ENCODE data around the gene NDUFS4.
"Not testable (repeated sequence)": the region's sequence is repeated elsewhere in the genome, so short reads cannot be mapped to it uniquely, and the experiment has no call there.

The NDUFS4 gene

DNA sequence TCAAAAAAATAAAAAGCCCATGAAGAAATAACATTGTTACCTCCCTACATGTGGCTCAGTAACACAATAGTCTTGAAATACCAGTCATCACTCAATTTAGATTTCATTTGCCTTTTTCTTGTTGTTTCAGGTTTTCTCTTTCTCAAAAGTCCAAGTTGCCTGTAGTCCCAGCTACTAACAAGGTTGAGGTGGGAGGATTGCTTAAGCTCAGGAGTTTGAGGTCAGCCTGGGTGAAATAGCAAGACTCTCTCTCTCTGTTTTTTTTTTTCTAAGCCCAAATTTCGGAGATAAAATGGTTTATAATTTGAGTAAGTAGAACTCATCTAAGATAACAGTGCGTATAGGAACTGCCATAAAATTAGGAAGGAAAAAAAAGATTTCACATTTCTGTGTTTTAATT lies 17.5 kb upstream of the NDUFS4 start:
- DNase-seq (ENCODE audit: low read depth): no peak
- TF ChIP-seq, protein P1, sequence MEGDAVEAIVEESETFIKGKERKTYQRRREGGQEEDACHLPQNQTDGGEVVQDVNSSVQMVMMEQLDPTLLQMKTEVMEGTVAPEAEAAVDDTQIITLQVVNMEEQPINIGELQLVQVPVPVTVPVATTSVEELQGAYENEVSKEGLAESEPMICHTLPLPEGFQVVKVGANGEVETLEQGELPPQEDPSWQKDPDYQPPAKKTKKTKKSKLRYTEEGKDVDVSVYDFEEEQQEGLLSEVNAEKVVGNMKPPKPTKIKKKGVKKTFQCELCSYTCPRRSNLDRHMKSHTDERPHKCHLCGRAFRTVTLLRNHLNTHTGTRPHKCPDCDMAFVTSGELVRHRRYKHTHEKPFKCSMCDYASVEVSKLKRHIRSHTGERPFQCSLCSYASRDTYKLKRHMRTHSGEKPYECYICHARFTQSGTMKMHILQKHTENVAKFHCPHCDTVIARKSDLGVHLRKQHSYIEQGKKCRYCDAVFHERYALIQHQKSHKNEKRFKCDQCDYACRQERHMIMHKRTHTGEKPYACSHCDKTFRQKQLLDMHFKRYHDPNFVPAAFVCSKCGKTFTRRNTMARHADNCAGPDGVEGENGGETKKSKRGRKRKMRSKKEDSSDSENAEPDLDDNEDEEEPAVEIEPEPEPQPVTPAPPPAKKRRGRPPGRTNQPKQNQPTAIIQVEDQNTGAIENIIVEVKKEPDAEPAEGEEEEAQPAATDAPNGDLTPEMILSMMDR (IDR thresholded peaks at IDR 0.05; ENCODE audit: control insufficient read depth, extremely low read depth, insufficient read depth): no peak
- no peak overlapping the region for H3K4me3 ChIP-seq (ENCODE audit: low read depth, low read length)

DNA sequence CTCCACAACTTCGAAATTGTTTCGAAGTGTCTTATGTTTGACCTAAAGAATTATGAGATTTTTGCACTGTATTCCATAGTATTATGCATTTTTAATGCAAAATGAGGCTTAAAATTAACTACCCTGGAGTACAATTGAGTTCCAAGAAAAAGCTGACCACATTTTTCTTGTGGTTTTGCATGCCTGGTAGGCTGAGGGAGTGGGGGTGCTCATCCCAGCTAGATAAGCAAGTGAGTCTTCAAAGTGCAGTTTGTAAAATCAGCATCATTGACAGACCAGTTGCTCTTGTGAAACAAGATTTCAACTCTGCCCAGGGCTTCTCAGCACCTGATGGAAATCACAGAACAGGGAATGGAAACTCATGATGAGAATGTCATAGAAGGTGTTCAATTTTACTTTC lies 17.0 kb upstream of the NDUFS4 start:
- no peak overlapping the region for H3K4me3 ChIP-seq (ENCODE audit: low read depth, low read length)
- TF ChIP-seq, protein P1 (IDR thresholded peaks at IDR 0.05; ENCODE audit: control insufficient read depth, extremely low read depth, insufficient read depth): no peak
- DNase-seq (ENCODE audit: low read depth): no peak

DNA sequence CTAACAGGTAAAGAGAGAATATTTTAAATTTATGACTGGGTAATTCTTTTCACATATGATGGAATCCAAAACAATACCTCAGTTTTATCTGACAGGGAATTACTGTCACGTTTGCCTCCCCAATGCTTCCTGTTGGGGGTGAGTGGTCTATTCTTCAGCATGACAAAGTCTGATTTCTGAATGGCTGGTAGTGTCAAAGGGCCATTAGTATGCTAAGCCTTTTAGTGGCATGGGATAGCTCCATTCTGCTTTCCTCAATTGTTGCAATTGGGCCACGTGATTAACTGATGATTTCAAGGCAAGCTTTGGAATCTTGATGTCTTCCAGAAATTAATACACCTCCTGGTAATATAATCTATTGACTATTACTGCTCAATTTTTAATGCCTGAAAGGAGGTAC lies 14.7 kb upstream of the NDUFS4 start:
- H3K4me3 ChIP-seq (ENCODE audit: low read depth, low read length): no peak overlapping the region
- TF ChIP-seq, protein P1 (IDR thresholded peaks at IDR 0.05; ENCODE audit: control insufficient read depth, extremely low read depth, insufficient read depth): no peak
- no peak for DNase-seq (ENCODE audit: low read depth)

DNA sequence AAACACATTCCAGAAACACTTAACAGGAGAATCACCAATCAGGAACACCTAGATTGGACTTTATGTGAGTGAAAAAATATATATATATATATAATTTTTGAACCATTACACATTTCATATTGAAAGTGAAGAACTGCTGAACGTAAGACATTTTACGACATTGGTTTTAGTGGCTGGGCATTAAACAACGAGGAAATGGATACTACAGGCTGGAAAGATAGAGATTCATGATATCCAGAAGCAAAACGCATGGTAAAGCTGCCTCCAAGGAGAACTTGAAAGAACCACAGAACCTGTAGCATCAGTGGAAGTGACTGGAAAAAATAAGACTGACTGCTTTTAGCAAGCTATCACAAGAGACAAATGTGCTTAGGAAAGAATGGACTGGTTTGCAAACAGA lies 13.2 kb upstream of the NDUFS4 start:
- TF ChIP-seq, protein P1 (IDR thresholded peaks at IDR 0.05; ENCODE audit: control insufficient read depth, extremely low read depth, insufficient read depth): no peak
- no peak for DNase-seq (ENCODE audit: low read depth)
- H3K4me3 ChIP-seq (ENCODE audit: low read depth, low read length): no peak overlapping the region

DNA sequence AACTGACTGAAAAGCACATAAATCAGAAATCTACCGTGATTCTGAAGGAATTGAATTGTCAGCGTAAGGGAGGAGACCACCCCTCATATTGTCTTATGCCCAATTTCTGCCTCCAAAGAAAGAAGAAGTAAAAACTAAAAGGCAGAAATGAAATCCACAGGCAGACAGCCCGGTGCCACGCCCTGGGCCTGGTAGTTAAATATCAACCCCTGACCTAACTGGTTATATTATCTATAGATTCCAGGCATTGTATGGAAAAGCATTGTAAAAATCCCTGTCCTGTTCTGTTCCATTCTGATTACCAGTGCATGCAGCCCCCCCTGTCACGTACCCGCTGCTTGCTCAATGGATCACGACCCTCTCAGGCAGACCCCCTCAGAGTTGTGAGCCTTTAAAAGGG lies 11.9 kb upstream of the NDUFS4 start:
- not testable (repeated sequence) for DNase-seq (ENCODE audit: low read depth); H3K4me3 ChIP-seq (ENCODE audit: low read depth, low read length)

DNA sequence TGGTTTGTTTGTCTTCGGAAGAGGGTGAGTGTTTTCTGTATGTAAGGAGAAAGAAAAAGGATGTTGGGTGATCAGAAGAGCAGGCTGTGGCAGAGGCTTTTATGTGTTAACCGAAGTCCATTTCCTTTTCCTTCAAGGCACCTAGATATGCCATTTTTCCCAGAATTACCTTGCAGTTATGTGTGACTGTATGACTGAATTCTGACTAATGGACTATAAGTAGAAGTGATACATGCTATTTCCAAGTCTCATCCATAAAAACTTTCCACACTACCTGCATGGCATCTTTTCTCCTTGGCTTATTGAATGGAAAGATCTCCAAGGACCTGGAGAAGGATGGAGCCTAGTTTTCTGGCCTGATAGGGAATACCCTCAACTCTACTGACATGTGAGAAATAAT lies 10.6 kb upstream of the NDUFS4 start:
- TF ChIP-seq, protein P1 (IDR thresholded peaks at IDR 0.05; ENCODE audit: control insufficient read depth, extremely low read depth, insufficient read depth): no peak

DNA sequence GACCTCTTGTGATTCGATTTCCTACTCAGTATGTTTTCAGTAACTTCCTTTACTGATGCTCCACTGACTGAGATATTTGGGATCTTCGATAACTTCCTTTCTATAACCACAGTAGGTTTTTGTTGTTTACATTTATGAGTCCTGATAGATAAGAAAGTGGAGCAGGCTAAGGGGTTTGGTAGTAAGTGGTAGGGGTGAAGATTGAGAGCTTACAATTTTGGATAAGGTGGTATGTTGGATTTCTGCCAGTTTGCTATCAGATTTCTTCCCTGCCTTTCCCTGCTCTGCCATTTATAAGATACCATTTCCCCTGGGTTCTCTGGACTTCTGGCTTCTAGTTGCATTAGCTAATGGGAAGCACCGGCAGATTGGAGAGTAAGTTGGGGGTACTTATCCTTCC lies 7.9 kb upstream of the NDUFS4 start:
- no peak overlapping the region for H3K4me3 ChIP-seq (ENCODE audit: low read depth, low read length)
- DNase-seq (ENCODE audit: low read depth): no peak
- TF ChIP-seq, protein P1 (IDR thresholded peaks at IDR 0.05; ENCODE audit: control insufficient read depth, extremely low read depth, insufficient read depth): no peak

More for the DNA sequence above, 10.6 kb upstream of the NDUFS4 start:
- no peak for DNase-seq (ENCODE audit: low read depth)
- H3K4me3 ChIP-seq (ENCODE audit: low read depth, low read length): no peak overlapping the region
